A549 (cell line): ENCODE measurements around the gene ALDH4A1. TPM values are rescaled to one million over a fixed set of nuclear protein-coding genes. Genes with fewer than 3 reads are reported as not detected.

ENCODE experiments used
- ATAC-seq, 2 experiments: fragments of 200-7000 bp in 1 of 2; fragments of >200 bp in 1 of 2; cut with Nextera tagmentation in 1 of 2; cut with Tn5 transposase in 1 of 2; 3 replicates each; pipeline versions ENCODE4 v1.8.0 to v1.9.1; 2018 to 2020; ENCODE audit warnings: mild to moderate bottlenecking in 1 of 2, moderate library complexity in 1 of 2
- CTCF ChIA-PET: fragments of 300-600 bp; sonication (Branson Sonifier 250); formaldehyde crosslinking; extraction: SDS; loops from one replicate; lab custom pipeline; 2021; ENCODE audit warnings: antibody characterized with exemption, inconsistent platforms; lab: Yijun Ruan, JAX
- POLR2A ChIA-PET: fragments of 350-600 bp; formaldehyde crosslinking; extraction: SDS; loops from one replicate; lab custom pipeline; 2021; ENCODE audit warnings: antibody characterized with exemption, inconsistent platforms; lab: Yijun Ruan, JAX
- DNase-seq, 2 experiments: peaks; one replicate each; pipeline versions ENCODE4 v3.0.0 to v3.0.0-alpha.2; 2011 to 2016; ENCODE audit warnings: low read depth in 1 of 2, low spot score in 1 of 2
- FAIRE-seq: peaks from 2 replicates; lab custom pipeline; 2011; peaks lifted over from hg19 to GRCh38; lab: Jason Lieb, UNC
- H3K27ac ChIP-seq, 2 experiments: fragments of >200 bp; sonication (Bioruptor Twin); formaldehyde crosslinking; 3 replicates each; pipeline ENCODE4 v1.5.1; 2016 to 2017
- H3K4me1 ChIP-seq: fragments of >200 bp; sonication (Bioruptor Twin); formaldehyde crosslinking; 3 replicates; pipeline ENCODE4 v1.6.1; 2016
- H3K4me2 ChIP-seq: fragments of >200 bp; sonication (Bioruptor Twin); formaldehyde crosslinking; 3 replicates; pipeline ENCODE4 v1.6.1; 2016
- H3K4me3 ChIP-seq: fragments of >200 bp; sonication (Bioruptor Twin); formaldehyde crosslinking; 3 replicates; pipeline ENCODE4 v1.5.1; 2016
- H3K9me3 ChIP-seq: fragments of >200 bp; sonication (Bioruptor Twin); formaldehyde crosslinking; 3 replicates; pipeline ENCODE4 v1.6.1; 2016
- BCL3 ChIP-seq: fragments of >200 bp; sonication (Bioruptor Twin); formaldehyde crosslinking; IDR thresholded peaks from 3 replicates; pipeline ENCODE4 v1.6.1; 2016
- CEBPB ChIP-seq, 2 experiments: fragments of >200 bp in 1 of 2; sonication (Bioruptor Twin) in 1 of 2; formaldehyde crosslinking in 1 of 2; IDR thresholded peaks; 2 replicates each; pipeline ENCODE4 v1.6.1; 2012 to 2016
- CHD4 ChIP-seq: fragments of 200-600 bp; sonication (generic); IDR thresholded peaks from 2 replicates; pipeline ENCODE4 v1.6.1; 2016; ENCODE audit warnings: antibody characterized with exemption, mild to moderate bottlenecking, borderline replicate concordance
- CTCF ChIP-seq: fragments of >200 bp; sonication (Bioruptor Twin); formaldehyde crosslinking; IDR thresholded peaks from 3 replicates; pipeline ENCODE4 v1.5.1; 2016
- EP300 ChIP-seq, 2 experiments: fragments of >200 bp; sonication (Bioruptor Twin); formaldehyde crosslinking; IDR thresholded peaks; 2 replicates in 1 of 2; 3 replicates in 1 of 2; pipeline ENCODE4 v1.6.1; 2016 to 2017
- FOSL2 ChIP-seq, 2 experiments: fragments of 450-650 bp in 1 of 2; fragments of >200 bp in 1 of 2; sonication (Bioruptor Twin) in 1 of 2; formaldehyde crosslinking; IDR thresholded peaks; 2 replicates each; pipeline versions ENCODE4 v1.5.0 to v1.6.1; 2016 to 2020; ENCODE audit warnings: mild to moderate bottlenecking in 1 of 2, moderate library complexity in 1 of 2
- KDM1A ChIP-seq: fragments of 200-600 bp; sonication (generic); IDR thresholded peaks from 2 replicates; pipeline ENCODE4 v1.6.1; 2016; ENCODE audit warnings: low read depth, mild to moderate bottlenecking
- MAX ChIP-seq: IDR thresholded peaks from 2 replicates; pipeline ENCODE4 v1.6.1; 2012
- NFE2L2 ChIP-seq: fragments of 150-350 bp; conservative IDR thresholded peaks from 2 replicates; pipeline ENCODE4 v1.6.1; 2014; ENCODE audit warnings: low read length
- PBX3 ChIP-seq: IDR thresholded peaks from 2 replicates; pipeline ENCODE4 v1.6.1; 2012
- RAD21 ChIP-seq, 2 experiments: fragments of >200 bp in 1 of 2; sonication (Bioruptor Twin) in 1 of 2; formaldehyde crosslinking in 1 of 2; IDR thresholded peaks in 1 of 2; conservative IDR thresholded peaks in 1 of 2; 2 replicates in 1 of 2; 3 replicates in 1 of 2; pipeline ENCODE4 v1.6.1; 2012 to 2018; ENCODE audit warnings: inconsistent platforms in 1 of 2
- REST ChIP-seq: fragments of 200-600 bp; sonication (generic); IDR thresholded peaks from 2 replicates; pipeline ENCODE4 v1.6.1; 2016; ENCODE audit warnings: antibody characterized with exemption, mild to moderate bottlenecking, moderate library complexity
- SMC3 ChIP-seq: fragments of >200 bp; sonication (Bioruptor Twin); formaldehyde crosslinking; IDR thresholded peaks from 3 replicates; pipeline ENCODE4 v1.6.1; 2018; ENCODE audit warnings: inconsistent platforms
- WGBS: methylation state at CpG from one replicate; pipeline ENCODE4 v1.1.6; 2017; ENCODE audit errors: missing lambda C conversion rate; 5-methylcytosine and 5-hydroxymethylcytosine counted together
- polyA plus RNA-seq, 4 experiments: library from polyadenylated mRNA; depleted of rRNA in 3 of 4; stranded (reverse); fragments of >200 nt; fragmentation: RNase III in 1 of 4; extraction: RNeasy Plus Mini Kit Qiagen cat#74134 plus additional on column Dnase treatment in 1 of 4; gene quantifications; 2 replicates in 3 of 4; 3 replicates in 1 of 4; pipeline ENCODE4 v1.2.3, GENCODE V29; 2011 to 2017

ALDH4A1 gene
- polyA plus RNA-seq, 2 of the 4 experiments (the other 2 are of a cell fraction) = 9.4 to 15.4 TPM

GRCh38 chr1:18884727-18885126 lies 17.6 kb downstream of the ALDH4A1 start (continued):
- no peak for TF ChIP-seq EP300 (IDR thresholded peaks at IDR 0.05)
- TF ChIP-seq FOSL2 (IDR thresholded peaks at IDR 0.05) = no peak
- no peak for TF ChIP-seq FOSL2 (CRISPR knock-in tag; IDR thresholded peaks at IDR 0.05)
- no peak for TF ChIP-seq KDM1A
- TF ChIP-seq MAX = no peak
- no peak for TF ChIP-seq REST
- TF ChIP-seq CHD4 = no peak
- no peak for TF ChIP-seq NFE2L2
- TF ChIP-seq BCL3 = no peak

GRCh38 chr1:18884419-18884717 lies 18.0 kb downstream of the ALDH4A1 start:
- no peak overlapping the region; a peak in 1 of 6 replicates for H3K27ac ChIP-seq
- peaks cover 9% of the 10 kb centered on the region; the same call in 2 of the 3 replicates for H3K4me1 ChIP-seq
- ChIA-PET POLR2A (no interaction called here), CTCF (interaction anchor here (0.6 to 9.8 kb wide), 47 partner anchors 9 to 380 kb away, joined by 3 to 83 read pairs (median 4); partner anchors contain the start of gene ALDH4A1)
- H3K9me3 ChIP-seq = no peaks in the 10 kb centered on the region
- 33% methylated on average over 4 of the region's 4 CpGs for WGBS
- H3K4me3 ChIP-seq = no peak overlapping the region
- ATAC-seq = peak; percentile 10 to 48; a peak in 3 of 6 replicates
- no peak for TF ChIP-seq PBX3
- 0 out of 5 replicates have a peak, but pooled peaks of 1 of the 2 experiments have one; percentile 5 for TF ChIP-seq RAD21 (conservative IDR thresholded peaks at IDR 0.05 in 1 of 2, IDR thresholded peaks at IDR 0.05 in 1 of 2)
- no peak overlapping the region for H3K4me2 ChIP-seq
- no peak for DNase-seq
- FAIRE-seq = no peak

GRCh38 chr1:18883636-18884418 lies 18.5 kb downstream of the ALDH4A1 start:
- Histone ChIP-seq H3K4me2 (no peak overlapping the region), H3K4me1 (peaks cover 9% of the 10 kb centered on the region; the same call in 2 of the 3 replicates), H3K9me3 (no peaks in the 10 kb centered on the region), H3K4me3 (no peak overlapping the region), H3K27ac (no peak overlapping the region; a peak in 1 of 6 replicates)
- POLR2A ChIA-PET = no interaction called here
- 41% methylated on average over 9 of the region's 14 CpGs for WGBS
- no peak for FAIRE-seq
- DNase-seq = peak; percentile 50 to 61
- TF ChIP-seq SMC3 (peak; percentile 73), CEBPB (IDR thresholded peaks at IDR 0.05) (no peak), RAD21 (conservative IDR thresholded peaks at IDR 0.05 in 1 of 2, IDR thresholded peaks at IDR 0.05 in 1 of 2) (peak; percentile 77 to 81), CTCF (peak; percentile 63), REST (no peak)
- CTCF ChIA-PET = interaction anchor here (0.6 to 9.8 kb wide), 41 partner anchors 9 to 381 kb away, joined by 3 to 83 read pairs (median 4); partner anchors contain the start of gene ALDH4A1
- ATAC-seq = peak; percentile 73 to 90
